Gastrocnemius medialis (tissue), 4 donors: Measurements from ENCODE around the gene TMEM255B. TPM values are rescaled to one million over a fixed set of nuclear protein-coding genes. Genes with fewer than 3 reads are reported as not detected.

Source experiments
- ATAC-seq, 2 donors: fragments of 150-250 bp; one replicate each; pipeline ENCODE4 v1.9.1; 2016
- DNase-seq, 2 donors: peaks; one replicate each; pipeline ENCODE4 v3.0.0-alpha.2; 2019
- H3K27ac ChIP-seq, 4 donors: fragments of 200-600 bp; sonication (generic); 1 replicate in 1 of 4; 2 replicates in 3 of 4; pipeline ENCODE4 v1.5.1; 2016 to 2018; ENCODE audit warnings: mild to moderate bottlenecking in 2 of 4, moderate library complexity in 1 of 4
- H3K27me3 ChIP-seq, 3 donors: fragments of 200-600 bp; sonication (generic) in 2 of 3; 1 replicate in 1 of 3; 2 replicates in 2 of 3; pipeline versions ENCODE4 v1.5.1 to v1.6.0; 2016 to 2019; ENCODE audit warnings: mild to moderate bottlenecking in 1 of 3, moderate library complexity in 1 of 3
- H3K36me3 ChIP-seq, 2 donors: fragments of 200-600 bp; sonication (generic) in 1 of 2; one replicate each; pipeline ENCODE4 v1.5.1; 2017 to 2018
- H3K4me1 ChIP-seq, 2 donors: fragments of 200-600 bp; sonication (generic) in 1 of 2; one replicate each; pipeline ENCODE4 v1.5.1; 2016 to 2017; ENCODE audit warnings: mild to moderate bottlenecking in 2 of 2
- H3K4me3 ChIP-seq, 4 donors: fragments of 200-600 bp; sonication (generic) in 3 of 4; 1 replicate in 1 of 4; 2 replicates in 3 of 4; pipeline ENCODE4 v1.5.1; 2016 to 2019; ENCODE audit warnings: mild to moderate bottlenecking in 2 of 4
- H3K9me3 ChIP-seq, 3 donors: fragments of 200-600 bp; sonication (generic) in 2 of 3; 1 replicate in 1 of 3; 2 replicates in 2 of 3; pipeline ENCODE4 v1.5.1; 2016 to 2019
- CTCF ChIP-seq, 5 experiments: fragments of 450-650 bp in 3 of 5; fragments of 200-600 bp in 2 of 5; sonication (generic) in 2 of 5; IDR thresholded peaks in 4 of 5; conservative IDR thresholded peaks in 1 of 5; 1 replicate in 4 of 5; 2 replicates in 1 of 5; pipeline ENCODE4 v1.5.1; 2016 to 2019; ENCODE audit warnings: antibody characterized with exemption in 5 of 5, mild to moderate bottlenecking in 3 of 5, moderate library complexity in 3 of 5
- POLR2A ChIP-seq, 2 donors: fragments of 450-650 bp; IDR thresholded peaks; one replicate each; pipeline ENCODE4 v1.6.1; 2017; ENCODE audit warnings: antibody characterized with exemption in 2 of 2, mild to moderate bottlenecking in 2 of 2, moderate library complexity in 2 of 2
- in situ Hi-C, 4 donors: fragments of 200-750 bp; cut with MboI; loops; one replicate each; pipeline versions ENCODE4 v1.15.0 to v1.8.0; 2017; ENCODE audit warnings: low sequenced_read_pairs in 4 of 4
- intact Hi-C: fragments of 100-400 bp; cut with DNase I; formaldehyde crosslinking; loops from one replicate; pipeline ENCODE4 v1.15.1; 2023; ENCODE audit warnings: low total_unique reads
- total RNA-seq, 4 donors: library from RNA; depleted of rRNA; stranded (reverse); fragments of >200 nt; gene quantifications; one replicate each; pipeline versions ENCODE4 v1.1.0 to v1.2.3, GENCODE V29; 2016

Gene TMEM255B
- total RNA-seq, 4 donors from 2014 or later, result 0.36 to 1.8 (median 0.59) TPM

GRCh38 chr13:113803409-113804016 is 44.5 kb downstream of the TMEM255B start:
- DNase-seq (no peak), ATAC-seq (no peak)
- in situ Hi-C loops, result no loop called here
- Histone ChIP-seq H3K36me3 (no peaks in the 10 kb centered on the region), H3K27ac (no peak overlapping the region), H3K4me1 (no peaks in the 10 kb centered on the region), H3K4me3 (no peak overlapping the region), H3K27me3 (no peaks in the 10 kb centered on the region), H3K9me3 (peaks cover 0 to under 1% (median 0%) of the 10 kb centered on the region in 3 donors)
- TF ChIP-seq POLR2A (IDR thresholded peaks at IDR 0.05) (no peak), CTCF (IDR thresholded peaks at IDR 0.05 in 4 of 5, conservative IDR thresholded peaks at IDR 0.05 in 1 of 5) (no peak)
- intact Hi-C loops, result no loop called here

- Histone ChIP-seq H3K27ac (no peak overlapping the region), H3K36me3 (no peaks in the 10 kb centered on the region), H3K9me3 (peaks cover 0 to 4% (median 0%) of the 10 kb centered on the region in 3 donors), H3K4me3 (no peak overlapping the region), H3K4me1 (no peaks in the 10 kb centered on the region), H3K27me3 (no peaks in the 10 kb centered on the region)
- in situ Hi-C loops (no loop called here), intact Hi-C loops (no loop called here)
- DNase-seq, result no peak
- ATAC-seq, result no peak
- TF ChIP-seq POLR2A (IDR thresholded peaks at IDR 0.05) (no peak), CTCF (IDR thresholded peaks at IDR 0.05 in 4 of 5, conservative IDR thresholded peaks at IDR 0.05 in 1 of 5) (no peak)
These were observed 45.1 kb downstream of the TMEM255B start for GRCh38 chr13:113804017-113804702.

GRCh38 chr13:113804703-113805430 is 45.8 kb downstream of the TMEM255B start:
- Histone ChIP-seq H3K27ac (no peak overlapping the region), H3K4me1 (no peaks in the 10 kb centered on the region), H3K36me3 (no peaks in the 10 kb centered on the region), H3K27me3 (no peaks in the 10 kb centered on the region), H3K4me3 (no peak overlapping the region), H3K9me3 (peaks cover 0 to 4% (median 0%) of the 10 kb centered on the region in 3 donors)
- intact Hi-C loops (no loop called here), in situ Hi-C loops (no loop called here)
- DNase-seq, result no peak
- no peak for ATAC-seq
- TF ChIP-seq POLR2A (IDR thresholded peaks at IDR 0.05) (no peak), CTCF (IDR thresholded peaks at IDR 0.05 in 4 of 5, conservative IDR thresholded peaks at IDR 0.05 in 1 of 5) (no peak)

- in situ Hi-C loops (no loop called here), intact Hi-C loops (no loop called here)
- H3K4me1 ChIP-seq, result no peaks in the 10 kb centered on the region
- no peaks in the 10 kb centered on the region for H3K36me3 ChIP-seq
- H3K9me3 ChIP-seq, result peaks cover 0 to 4% (median 0%) of the 10 kb centered on the region in 3 donors
- TF ChIP-seq POLR2A (IDR thresholded peaks at IDR 0.05) (no peak), CTCF (IDR thresholded peaks at IDR 0.05 in 4 of 5, conservative IDR thresholded peaks at IDR 0.05 in 1 of 5) (no peak)
- no peaks in the 10 kb centered on the region for H3K27me3 ChIP-seq
- DNase-seq (no peak), ATAC-seq (no peak)
- no peak overlapping the region for H3K4me3 ChIP-seq
- H3K27ac ChIP-seq, result no peak overlapping the region
These were observed 46.5 kb downstream of the TMEM255B start for GRCh38 chr13:113805431-113806103.
